ENCODE results near the gene GNA12.

DNA sequence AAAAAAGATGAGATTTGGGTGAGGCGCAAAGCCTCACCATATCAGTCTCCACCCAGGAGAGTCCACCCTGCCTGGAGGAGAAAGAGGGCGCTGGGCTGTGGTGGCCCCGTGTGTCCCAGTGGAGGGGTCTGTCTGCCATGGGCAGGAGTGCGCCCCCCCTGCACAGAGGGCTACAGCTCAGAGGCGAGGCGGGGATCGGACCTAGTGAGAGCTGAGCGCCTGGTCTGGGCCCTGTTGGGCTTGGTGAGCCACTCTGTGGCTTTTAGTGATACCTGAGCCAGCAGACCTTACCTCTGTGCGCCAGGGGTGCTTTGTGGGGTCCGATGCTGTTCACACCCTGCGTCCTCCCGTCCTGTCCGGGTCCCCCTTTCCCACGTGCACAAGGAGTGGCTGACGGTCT, 25.9 kb upstream of the GNA12 start:
- TF ChIP-seq EZH2 (IDR thresholded peaks at IDR 0.05; ENCODE audit: insufficient read depth, poor library complexity, severe bottlenecking) (no peak), EZH2phosphoT487 (IDR thresholded peaks at IDR 0.05; ENCODE audit: insufficient read depth, low read depth) (no peak)

Measured in GM23248 (cell line).